NCI-H1048 (cell line): ENCODE measurements around the gene PLXNC1.
"Not testable (repeated sequence)": the region's sequence is repeated elsewhere in the genome, so short reads cannot be mapped to it uniquely, and the experiment has no call there.

Source experiments
- DNase-seq: peaks from one replicate; lab custom pipeline; 2025; lab: John Stamatoyannopoulos, UW

The PLXNC1 gene

DNA sequence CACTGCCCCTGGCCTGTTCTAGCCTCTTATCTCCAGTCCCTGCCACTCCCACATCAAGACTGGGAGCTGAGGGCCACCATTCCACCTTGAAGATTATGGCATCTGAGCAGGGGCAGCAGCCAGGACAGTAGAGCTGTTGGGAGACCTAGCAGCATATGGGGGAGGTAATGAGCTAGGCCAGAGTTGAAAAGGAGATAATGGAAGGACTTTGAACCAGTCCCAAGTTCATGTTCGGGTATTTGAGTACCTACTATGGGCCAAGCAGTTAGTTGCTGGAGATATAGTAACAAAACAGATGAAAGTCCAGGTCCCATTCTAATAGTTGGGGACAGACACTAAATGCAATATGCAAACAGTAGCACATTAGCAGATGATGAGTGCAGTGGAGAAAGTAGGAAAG, 151.5 kb downstream of the PLXNC1 start:
- DNase-seq: no peak

DNA sequence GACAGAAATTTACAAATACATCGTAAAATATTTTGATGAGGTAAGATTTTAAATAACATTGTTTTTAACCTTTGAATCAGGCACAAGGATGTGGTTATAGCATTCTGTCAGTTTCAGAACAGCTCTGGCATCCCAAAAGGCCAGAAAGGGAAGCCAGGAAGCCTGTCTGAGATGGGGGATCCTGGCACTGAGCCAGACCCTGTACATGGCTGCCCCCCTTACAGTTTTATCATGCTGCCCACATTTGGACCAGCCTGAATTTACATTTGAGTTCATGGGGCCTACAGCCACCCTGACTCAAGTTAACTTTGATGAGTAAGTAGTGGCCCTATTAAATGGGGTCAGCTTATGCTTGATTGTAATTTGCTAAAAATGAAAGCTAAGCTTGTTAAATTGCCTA, 155.6 kb downstream of the PLXNC1 start:
- DNase-seq: no peak

DNA sequence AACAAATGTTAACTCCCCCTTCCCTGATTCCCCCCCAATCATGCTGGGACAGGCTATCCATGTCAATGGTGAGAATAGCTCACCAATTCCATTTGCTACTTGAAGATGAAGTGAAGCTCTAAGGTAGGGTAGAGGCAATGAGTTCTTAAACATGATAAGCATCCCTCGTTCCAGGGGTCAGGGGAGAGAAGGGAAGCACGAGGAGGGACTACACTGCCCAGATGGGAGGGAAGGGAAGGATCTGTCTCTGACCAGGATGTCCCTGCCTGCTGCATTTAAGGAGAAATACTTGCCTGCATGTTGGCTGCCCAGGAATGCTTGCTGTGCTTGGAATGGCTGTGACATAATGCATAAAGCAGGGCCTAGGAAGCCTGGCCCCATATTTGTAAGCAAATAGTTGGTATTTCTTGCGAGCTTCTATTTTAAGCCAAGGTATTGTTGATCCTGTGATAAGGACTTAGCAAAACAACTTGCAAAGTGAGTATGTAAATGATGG, 156.2 kb downstream of the PLXNC1 start:
- peak; percentile 47 for DNase-seq

DNA sequence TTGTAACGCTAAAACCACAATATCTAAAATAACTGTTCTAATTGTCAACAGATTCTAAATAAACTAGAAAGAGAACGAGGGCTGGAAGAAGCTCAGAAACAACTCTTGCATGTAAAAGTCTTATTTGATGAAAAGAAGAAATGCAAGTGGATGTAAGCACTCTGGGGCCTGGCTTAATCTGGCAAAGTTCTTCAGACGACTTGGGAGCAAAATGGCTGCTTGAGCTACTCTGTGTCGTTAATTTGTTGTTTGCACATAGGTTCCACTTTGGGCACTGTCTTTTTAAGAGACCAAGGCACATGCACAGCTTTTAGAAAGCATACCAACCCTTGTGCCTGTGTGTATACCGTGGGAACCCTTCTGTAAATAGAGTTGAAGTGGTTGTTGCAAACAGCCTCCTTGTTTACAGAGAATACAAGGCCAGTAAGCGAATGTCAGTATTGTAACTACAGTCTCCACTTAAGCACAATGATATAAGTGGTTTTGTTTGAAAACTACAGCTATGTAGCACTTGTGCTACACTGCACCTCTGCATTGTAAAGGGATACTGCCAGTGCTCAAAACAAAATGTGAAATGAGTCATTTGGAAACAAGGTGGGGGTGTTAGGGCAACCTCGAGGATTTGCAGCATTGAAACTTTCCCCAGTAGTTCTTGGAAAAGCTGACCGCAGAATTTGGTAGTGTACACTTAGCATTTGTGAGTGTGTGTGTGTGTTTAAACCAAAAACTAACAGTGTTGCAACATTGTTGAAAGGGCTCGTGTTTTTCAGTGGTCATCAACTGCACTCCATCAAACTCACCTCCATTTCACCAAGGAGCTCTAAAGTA, 157.0 kb downstream of the PLXNC1 start:
- DNase-seq: no peak

DNA sequence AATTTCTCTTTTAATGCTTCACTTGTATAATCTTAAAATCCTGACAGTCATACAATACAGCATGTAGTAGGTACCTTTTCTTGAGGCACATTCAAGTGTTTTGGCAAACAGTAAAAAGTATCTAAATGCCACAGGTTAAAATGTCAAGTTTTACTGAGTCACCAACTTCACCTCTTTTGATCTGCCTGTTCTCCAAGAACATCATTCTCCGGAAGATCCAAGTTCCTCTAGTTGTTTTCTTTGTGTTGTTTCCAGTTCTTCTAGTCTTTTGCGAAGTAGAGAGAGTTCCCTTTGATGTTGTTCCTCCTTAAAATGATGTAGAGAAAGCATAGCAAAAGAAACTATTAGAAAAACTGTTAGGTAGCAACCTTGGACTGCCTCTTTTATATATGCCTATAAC, 160.2 kb downstream of the PLXNC1 start:
- DNase-seq: no peak

DNA sequence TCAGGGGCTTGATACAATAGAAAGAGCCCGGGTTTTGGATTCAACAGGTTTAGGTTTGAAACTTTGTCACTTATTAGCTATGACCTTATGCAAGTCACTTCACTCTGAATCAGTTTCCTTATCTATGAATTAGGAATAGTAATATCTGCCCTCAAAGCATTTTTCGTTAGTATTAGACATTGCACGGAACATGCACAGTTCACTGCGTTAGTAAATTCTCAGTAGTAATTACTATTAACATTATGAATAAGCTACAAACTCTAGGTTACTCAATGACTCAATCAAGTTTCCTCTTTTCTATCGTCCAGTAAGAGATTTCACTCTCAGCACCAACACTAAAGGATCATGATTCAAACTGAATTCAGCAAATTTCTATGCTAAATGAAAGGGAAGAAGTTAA, 161.0 kb downstream of the PLXNC1 start:
- no peak for DNase-seq

DNA sequence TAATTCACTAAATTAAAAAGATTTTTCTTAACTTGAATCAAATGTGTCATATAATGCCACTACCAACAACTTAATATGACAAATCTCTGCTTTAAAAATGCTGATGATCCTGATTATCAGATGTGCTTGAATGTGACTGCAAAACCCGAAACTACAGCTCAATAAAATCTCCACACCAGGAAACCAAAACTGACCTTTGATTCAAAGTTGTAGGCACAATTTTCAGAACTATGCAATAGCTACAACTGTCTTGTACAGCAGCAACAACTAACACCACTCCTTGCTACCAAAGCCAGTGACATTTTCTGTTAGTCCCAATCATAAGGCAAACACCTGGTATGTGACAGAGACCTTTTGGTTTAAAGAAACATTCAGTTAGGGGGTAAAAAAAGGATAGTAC, 164.0 kb downstream of the PLXNC1 start:
- DNase-seq: no peak

DNA sequence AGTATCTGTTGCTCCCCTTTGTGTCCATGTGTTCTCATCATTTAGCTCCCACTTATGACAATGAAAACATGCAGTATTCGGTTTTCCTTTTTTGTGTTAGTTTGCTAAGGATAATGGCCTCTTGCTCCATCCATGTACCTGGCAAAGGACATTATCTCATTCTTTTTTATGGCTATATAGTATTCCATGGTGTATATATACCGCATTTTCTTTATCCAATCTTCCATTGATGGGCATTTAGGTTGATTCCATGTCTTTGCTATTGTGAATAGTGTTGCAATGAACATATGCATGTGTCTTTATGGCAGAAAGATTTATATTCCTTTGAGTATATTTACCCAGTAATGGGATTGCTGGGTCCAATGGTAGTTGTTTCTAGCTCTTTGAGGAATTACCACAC, 168.2 kb downstream of the PLXNC1 start:
- not testable (repeated sequence) for DNase-seq

DNA sequence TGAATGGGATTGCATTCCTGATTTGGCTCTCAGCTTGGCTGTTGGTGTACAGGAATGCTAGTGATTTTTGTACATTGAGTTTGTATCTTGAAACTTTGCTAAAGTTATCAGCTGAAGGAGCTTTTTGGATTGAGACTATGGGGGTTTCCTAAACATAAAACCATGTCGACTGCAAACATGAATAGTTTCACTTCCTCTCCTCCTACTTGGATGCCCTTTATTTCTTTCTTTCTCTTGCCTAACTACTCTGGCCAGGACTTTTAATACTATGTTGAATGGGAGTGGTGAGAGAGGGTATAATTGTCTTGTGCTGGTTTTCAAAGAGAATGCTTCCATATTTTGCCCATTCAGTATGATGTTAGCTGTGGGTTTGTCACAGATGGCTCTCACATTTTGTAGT, 169.8 kb downstream of the PLXNC1 start:
- DNase-seq: no peak

DNA sequence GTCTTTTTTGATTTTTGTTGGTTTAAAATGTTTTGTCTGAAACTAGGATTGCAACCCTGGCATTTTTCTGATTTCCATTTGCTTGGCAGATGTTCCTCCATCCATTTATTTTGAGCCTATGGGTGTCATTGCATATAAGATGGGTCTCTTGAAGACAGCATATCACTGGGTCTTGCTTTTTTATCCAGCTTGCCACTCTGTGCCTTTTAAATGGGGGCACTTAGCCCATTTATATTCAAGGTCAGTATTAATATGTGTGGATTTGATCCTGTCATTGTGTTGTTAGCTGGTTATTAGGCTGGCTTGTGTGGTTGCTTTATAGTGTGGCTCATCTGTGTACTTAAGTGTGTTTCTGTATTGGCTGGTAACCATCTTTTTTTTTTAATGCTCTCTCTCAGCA, 171.7 kb downstream of the PLXNC1 start:
- no peak for DNase-seq

DNA sequence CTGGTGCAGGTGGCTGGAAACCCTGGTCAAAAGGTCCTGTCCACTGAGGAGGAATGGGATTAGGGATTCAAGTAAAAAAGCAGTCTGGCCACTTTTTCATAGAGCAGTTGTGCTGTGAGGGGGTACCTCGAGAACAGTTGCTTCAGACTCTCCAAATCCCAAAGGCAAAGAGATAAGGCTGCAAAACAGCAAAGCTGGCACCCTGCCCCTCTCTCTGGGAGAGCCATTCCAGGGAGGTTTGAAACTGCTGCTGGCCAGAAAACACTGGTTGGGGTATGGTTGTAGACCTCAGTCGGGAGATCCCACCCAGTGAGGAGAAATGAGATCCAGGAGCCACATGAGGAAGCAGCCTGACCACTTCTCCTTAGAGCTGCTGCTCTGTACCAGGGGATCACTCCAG, 174.0 kb downstream of the PLXNC1 start:
- no peak for DNase-seq

DNA sequence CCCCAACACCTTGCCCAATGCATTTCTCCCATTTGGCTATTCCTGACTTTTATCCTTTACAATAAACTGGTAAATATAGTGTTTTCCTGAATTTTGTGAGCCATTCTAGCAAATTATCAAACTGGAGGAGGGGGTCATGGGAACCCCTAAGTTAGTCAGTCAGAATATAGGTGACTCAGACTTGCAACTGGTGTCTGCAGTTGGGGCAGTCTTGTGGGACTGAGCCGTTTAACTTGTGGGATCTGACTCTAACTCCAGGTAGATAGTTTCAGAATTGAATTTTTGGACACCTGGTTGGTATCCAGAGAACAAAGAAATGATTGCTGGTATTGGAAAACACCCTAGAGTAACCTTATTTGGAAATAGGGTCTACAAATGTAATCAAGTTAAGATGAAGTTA, 177.9 kb downstream of the PLXNC1 start:
- DNase-seq: no peak

DNA sequence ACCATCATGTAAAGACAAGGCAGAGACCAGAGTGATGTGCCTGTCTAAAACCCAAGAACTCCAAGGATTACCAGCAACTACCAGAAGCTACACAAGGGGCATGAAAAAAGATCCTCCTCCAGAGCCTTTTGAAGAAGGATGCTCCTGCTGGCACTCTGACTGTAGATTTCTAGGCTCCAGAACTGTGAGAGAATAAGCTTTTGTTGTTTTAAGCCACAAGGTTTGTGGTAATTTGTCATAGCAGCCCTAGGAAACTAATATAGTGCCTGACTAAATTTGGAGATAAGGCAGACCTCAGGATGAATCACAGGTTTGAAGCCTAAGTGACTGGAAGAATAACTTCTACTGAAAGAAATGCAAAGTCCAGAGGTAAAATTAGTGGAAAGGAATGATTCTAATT, 178.3 kb downstream of the PLXNC1 start:
- no peak for DNase-seq

DNA sequence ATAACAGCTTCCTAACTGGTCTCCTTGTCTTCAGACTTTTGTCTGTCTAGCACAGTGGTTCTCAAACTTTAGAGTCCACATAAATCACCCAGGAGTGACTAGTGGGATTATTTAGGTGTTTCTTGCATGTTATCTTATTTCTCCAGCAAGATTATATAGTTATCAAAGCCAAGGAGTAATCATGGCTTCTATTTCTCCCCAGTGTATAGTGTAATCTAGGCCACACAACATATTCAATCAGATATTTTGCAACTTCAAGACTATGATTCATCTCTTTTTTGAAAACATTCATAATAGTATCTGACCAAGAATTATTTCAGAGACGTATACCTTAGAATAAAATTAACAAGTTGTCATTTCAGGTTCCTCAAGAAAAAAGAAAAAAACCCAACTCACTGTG, 179.4 kb downstream of the PLXNC1 start:
- DNase-seq: no peak

DNA sequence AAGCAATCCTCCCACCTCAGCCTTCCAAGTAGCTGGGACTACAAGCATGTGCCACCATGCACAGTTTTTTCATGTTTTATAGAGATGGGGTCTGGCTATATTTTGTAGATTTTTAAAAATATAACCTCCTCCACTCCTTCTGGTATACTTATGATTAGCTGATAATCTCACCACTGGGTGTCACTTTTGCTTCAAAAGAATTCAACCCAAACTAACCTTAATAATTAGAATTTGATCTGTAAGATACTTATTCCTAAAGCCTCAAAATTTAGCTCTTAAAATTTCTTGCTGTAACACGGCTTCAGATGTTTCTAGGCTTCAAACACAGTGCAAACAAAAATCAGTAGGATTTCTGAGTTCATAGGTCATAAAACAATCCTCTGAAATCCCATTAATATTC, 181.0 kb downstream of the PLXNC1 start:
- no peak for DNase-seq

DNA sequence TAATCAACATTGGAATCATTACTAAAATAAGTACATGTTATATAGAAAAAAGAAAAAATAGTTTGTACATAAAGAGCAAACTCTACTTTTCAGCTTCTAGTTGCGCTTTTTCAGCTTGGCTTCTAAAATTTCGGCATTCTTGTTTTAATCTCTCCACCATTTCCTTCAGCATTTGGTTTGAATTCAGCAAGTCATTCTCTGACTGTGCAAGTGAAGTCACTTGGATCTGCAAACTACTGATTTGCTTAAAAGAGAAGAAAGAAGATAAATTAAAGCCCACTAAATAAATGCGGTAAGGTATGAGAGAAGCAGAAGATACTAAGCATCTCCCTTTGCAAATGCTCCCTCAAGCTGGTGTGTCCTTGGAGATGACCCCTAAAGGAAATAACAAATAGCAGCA, 185.0 kb downstream of the PLXNC1 start:
- DNase-seq: no peak

DNA sequence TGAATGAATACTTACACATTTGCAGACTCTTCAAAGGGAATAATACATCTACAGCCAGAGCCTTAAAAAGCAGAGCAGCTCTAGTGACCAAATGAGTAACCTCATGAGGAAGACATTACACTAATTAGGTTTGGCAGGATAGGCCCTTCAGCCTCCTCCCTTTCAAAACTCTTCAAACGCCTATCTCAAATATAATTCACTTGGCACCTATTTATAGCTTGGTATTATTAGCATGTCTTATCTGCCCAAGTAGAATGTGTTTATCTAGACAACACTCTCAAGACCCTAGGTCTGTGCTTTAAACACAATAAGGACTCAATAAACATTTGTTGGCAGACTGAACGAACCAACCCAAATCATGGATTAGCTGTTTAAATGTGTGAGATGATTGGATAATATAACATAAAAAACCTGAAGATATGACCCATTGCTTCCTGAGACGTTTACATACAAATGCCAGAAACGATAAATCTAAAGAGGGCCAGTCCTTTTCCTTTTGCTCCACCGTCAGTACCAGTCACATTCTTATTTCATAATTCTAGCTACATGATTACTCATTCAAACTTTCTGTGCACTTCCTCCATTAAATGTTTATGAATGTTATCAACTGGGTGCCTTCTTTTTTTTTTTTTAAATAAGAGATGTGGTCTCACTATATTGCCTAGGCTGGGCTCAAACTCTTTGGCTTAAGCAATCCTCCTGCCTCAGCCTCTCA, 188.0 kb downstream of the PLXNC1 start:
- DNase-seq: no peak

DNA sequence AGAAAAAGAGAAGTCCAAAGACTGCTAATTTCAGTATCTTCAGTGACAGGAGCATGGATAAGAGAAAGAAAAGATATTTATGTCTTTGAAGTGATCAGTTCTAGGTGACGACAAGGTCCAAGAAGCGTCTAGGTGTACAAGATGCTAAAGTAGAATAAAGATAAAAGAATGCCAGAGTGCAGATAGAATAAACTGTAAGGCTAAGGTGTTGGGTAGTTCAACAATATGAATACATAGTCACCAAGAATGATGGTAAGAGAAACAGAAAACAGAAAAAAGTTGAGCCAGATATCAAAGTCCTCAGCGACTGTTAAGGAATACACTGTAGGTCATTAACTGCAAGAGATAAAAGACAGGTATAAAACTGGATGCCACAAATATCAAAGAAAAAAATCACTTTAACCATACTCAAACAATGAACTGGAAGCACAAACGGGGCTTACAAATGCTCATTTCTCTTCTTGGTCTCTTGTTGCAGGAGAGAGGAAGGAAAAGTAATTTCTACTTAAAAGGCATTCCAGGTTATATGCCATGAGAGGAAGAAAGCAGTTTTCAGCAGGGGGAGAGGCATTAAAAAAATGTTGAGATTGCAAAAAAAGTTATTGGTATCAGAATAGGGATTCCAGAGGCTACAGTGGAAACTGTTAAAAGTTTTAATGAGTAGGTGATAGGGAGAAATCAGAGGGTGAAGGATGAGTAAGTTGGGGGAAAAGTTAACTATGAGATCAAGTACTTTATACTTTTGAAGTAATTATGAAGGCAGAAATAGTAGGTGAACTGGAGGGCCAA, 189.8 kb downstream of the PLXNC1 start:
- DNase-seq: no peak

DNA sequence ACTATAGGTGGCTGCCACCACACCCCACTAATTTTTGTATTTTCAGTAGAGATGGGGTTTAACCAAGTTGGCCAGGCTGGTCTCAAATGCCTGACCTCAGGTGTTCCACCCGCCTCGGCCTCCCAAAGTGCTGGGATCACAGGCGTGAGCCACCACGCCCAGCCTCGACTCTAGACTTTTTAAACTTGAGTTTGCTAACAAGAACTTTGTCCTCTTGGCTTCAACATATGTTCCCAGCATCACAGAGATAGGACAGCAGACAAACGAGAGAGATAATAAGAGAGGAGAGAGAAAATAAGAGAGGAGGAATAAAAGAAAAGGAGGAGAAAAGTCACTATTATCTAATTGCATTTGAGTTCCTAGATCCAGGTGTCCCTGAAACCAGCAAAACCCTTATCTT, 192.2 kb downstream of the PLXNC1 start:
- DNase-seq: no peak

DNA sequence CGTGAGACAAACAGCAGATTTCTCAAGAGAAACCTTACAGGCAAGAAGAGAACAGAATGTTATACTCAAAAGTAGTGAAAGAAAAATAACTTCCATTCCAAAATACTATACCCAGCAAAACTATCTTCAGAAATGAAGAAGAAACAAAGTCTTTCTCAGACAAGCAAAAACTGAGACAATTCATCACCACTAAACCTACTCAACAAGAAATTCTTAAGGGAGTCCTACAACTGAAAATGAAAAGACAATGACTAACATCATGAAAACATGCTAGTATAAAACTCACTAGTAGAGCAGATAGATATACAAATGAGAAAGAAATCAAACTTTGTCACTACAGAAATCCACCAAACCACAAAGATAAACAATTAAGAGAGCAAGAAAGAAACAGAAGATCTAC, 204.8 kb downstream of the PLXNC1 start:
- DNase-seq: no peak
